ENCODE data around the gene SYCP2L. TPM values are rescaled to one million over a fixed set of nuclear protein-coding genes. Genes with fewer than 3 reads are reported as not detected.
A peak's percentile ranks its signal among the peaks of the same experiment; 100 is the strongest.

Gene SYCP2L
- total and polyA plus RNA-seq, 9 of the 15 experiments (the other 6 are each of a cell fraction or from before 2014, with no cell fraction given): 12.4 to 46.9 (median 22.0) TPM

GRCh38 chr6:11018225-11018624 lies 131.4 kb downstream of the SYCP2L start (continued):
- TF ChIP-seq EP400 (IDR thresholded peaks at IDR 0.05): 0 out of 2 replicates have a peak, but pooled peaks have one; percentile 17
- TF ChIP-seq ZMIZ1 (IDR thresholded peaks at IDR 0.05; ENCODE audit: low read depth in 2 of 2, low read length in 2 of 2): no peak
- TF ChIP-seq HDAC6 (IDR thresholded peaks at IDR 0.05; ENCODE audit: low read depth, low read length): no peak
- peak; percentile 71 for TF ChIP-seq CEBPG (CRISPR knock-in tag; IDR thresholded peaks at IDR 0.05)
- TF ChIP-seq CEBPG (tag; conservative IDR thresholded peaks at IDR 0.05 in 1 of 2, IDR thresholded peaks at IDR 0.05 in 1 of 2): peak; percentile 97 to 98
- TF ChIP-seq RAD21 (CRISPR knock-in tag; conservative IDR thresholded peaks at IDR 0.05 in 1 of 2, IDR thresholded peaks at IDR 0.05 in 1 of 2): no peak
- no peak for TF ChIP-seq HEY1 (CRISPR knock-in tag; IDR thresholded peaks at IDR 0.05; ENCODE audit: borderline replicate concordance)
- no peak for TF ChIP-seq IRF2 (CRISPR knock-in tag; IDR thresholded peaks at IDR 0.05)
- TF ChIP-seq NCOR1 (IDR thresholded peaks at IDR 0.05): no peak
- peak; percentile 91 to 94 for TF ChIP-seq TRIM24 (IDR thresholded peaks at IDR 0.05)
- TF ChIP-seq KLF16 (IDR thresholded peaks at IDR 0.05): no peak
- TF ChIP-seq U2AF2 (optimal IDR thresholded peaks at IDR 0.05; ENCODE audit: low read depth, low read length): no peak
- 0 out of 2 replicates have a peak, but pooled peaks have one; percentile 28 for TF ChIP-seq ZNF175 (CRISPR knock-in tag; IDR thresholded peaks at IDR 0.05; ENCODE audit: low read depth)
- TF ChIP-seq ZNF121 (CRISPR knock-in tag; conservative IDR thresholded peaks at IDR 0.05): no peak
